Measurements from ENCODE around the gene BRME1. TPM values are rescaled to one million over a fixed set of nuclear protein-coding genes. Genes with fewer than 3 reads are reported as not detected.

BRME1 gene
- total RNA-seq, 1 experiment from 2014 or later: 17.4 TPM

- no peaks in the 10 kb centered on the region for H3K4me1 Mint-ChIP-seq (ENCODE audit: low read depth, unreplicated experiment)
- no peaks in the 10 kb centered on the region for H3K27me3 Mint-ChIP-seq (ENCODE audit: insufficient read depth, unreplicated experiment)
- DNase-seq: peak; percentile 55 to 71
- Histone ChIP-seq H3K9me3 (peaks cover 4% of the 10 kb centered on the region; the same call in 1 of the 2 replicates), H3K4me1 (no peaks in the 10 kb centered on the region), H3K36me3 (ENCODE audit: control insufficient read depth, insufficient read depth, low read length) (peaks cover 6% of the 10 kb centered on the region), H3K27me3 (replicated peaks; ENCODE audit: control insufficient read depth, insufficient read depth, low read length) (no peaks in the 10 kb centered on the region), H3K4me3 (ENCODE audit: low read depth, low read length) (no peak overlapping the region)
- H3K4me3 Mint-ChIP-seq (ENCODE audit: unreplicated experiment): no peak overlapping the region
- H3K9me3 Mint-ChIP-seq (ENCODE audit: unreplicated experiment): no peaks in the 10 kb centered on the region
- no TSS peak for BruUV-seq (replicated peaks)
- ChIA-PET CTCF (interaction anchor here (0.7 kb wide), 2 partner anchors 10 to 215 kb away, joined by 3 read pairs; partner anchors contain the start of gene ASF1B), POLR2A (interaction anchor here (0.6 to 1.0 kb wide), 2 partner anchors 10 to 216 kb away, joined by 3 read pairs; no protein-coding TSS in a partner anchor)
- H3K27ac Mint-ChIP-seq (ENCODE audit: unreplicated experiment): peak overlapping the region; percentile 42
- H3K36me3 Mint-ChIP-seq (ENCODE audit: insufficient read depth, unreplicated experiment): peaks cover 73% of the 10 kb centered on the region
- TF ChIP-seq, protein P1, sequence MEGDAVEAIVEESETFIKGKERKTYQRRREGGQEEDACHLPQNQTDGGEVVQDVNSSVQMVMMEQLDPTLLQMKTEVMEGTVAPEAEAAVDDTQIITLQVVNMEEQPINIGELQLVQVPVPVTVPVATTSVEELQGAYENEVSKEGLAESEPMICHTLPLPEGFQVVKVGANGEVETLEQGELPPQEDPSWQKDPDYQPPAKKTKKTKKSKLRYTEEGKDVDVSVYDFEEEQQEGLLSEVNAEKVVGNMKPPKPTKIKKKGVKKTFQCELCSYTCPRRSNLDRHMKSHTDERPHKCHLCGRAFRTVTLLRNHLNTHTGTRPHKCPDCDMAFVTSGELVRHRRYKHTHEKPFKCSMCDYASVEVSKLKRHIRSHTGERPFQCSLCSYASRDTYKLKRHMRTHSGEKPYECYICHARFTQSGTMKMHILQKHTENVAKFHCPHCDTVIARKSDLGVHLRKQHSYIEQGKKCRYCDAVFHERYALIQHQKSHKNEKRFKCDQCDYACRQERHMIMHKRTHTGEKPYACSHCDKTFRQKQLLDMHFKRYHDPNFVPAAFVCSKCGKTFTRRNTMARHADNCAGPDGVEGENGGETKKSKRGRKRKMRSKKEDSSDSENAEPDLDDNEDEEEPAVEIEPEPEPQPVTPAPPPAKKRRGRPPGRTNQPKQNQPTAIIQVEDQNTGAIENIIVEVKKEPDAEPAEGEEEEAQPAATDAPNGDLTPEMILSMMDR (IDR thresholded peaks at IDR 0.05; ENCODE audit: insufficient read depth in 1 of 2, low read depth in 1 of 2, low read length in 1 of 2, severe bottlenecking in 1 of 2, unreplicated experiment in 1 of 2): no peak
- intact Hi-C loops (cut with micrococcal nuclease; ENCODE audit: unreplicated experiment): loop anchor here (1.0 kb wide), 1 partner anchor 31 kb away; the partner anchor contains the start of gene DCAF15
Measured at GRCh38 chr19:13920940-13921747, 15.2 kb upstream of the BRME1 start.

DNA sequence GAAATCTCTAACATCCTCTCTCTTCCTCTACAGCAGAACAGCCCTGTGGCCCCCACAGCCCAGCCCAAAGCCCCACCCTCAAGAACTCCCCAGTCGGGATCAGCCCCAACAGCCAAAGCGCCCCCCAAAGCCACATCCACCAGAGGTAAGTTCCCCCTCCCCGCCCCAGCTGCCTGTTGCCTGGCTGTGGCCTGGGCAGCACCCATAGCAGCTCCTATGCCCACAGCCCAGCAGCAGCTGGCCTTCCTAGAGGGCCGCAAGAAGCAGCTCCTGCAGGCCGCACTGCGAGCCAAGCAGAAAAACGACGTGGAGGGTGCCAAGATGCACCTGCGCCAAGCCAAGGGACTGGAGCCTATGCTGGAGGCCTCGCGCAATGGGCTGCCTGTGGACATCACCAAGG, 14.6 kb upstream of the BRME1 start:
- H3K4me3 Mint-ChIP-seq (ENCODE audit: unreplicated experiment): no peak overlapping the region
- Histone ChIP-seq H3K36me3 (ENCODE audit: control insufficient read depth, insufficient read depth, low read length) (peaks cover 6% of the 10 kb centered on the region), H3K4me1 (no peaks in the 10 kb centered on the region), H3K9me3 (peaks cover 4% of the 10 kb centered on the region; the same call in 1 of the 2 replicates), H3K4me3 (ENCODE audit: low read depth, low read length) (no peak overlapping the region), H3K27me3 (replicated peaks; ENCODE audit: control insufficient read depth, insufficient read depth, low read length) (no peaks in the 10 kb centered on the region)
- H3K27me3 Mint-ChIP-seq (ENCODE audit: insufficient read depth, unreplicated experiment): no peaks in the 10 kb centered on the region
- ChIA-PET CTCF (no interaction called here), POLR2A (interaction anchor here (0.6 to 1.0 kb wide), 2 partner anchors 9 to 216 kb away, joined by 3 read pairs; no protein-coding TSS in a partner anchor)
- no peaks in the 10 kb centered on the region for H3K9me3 Mint-ChIP-seq (ENCODE audit: unreplicated experiment)
- TF ChIP-seq, protein P1 (IDR thresholded peaks at IDR 0.05; ENCODE audit: insufficient read depth in 1 of 2, low read depth in 1 of 2, low read length in 1 of 2, severe bottlenecking in 1 of 2, unreplicated experiment in 1 of 2): no peak
- no peak for DNase-seq
- no peaks in the 10 kb centered on the region for H3K4me1 Mint-ChIP-seq (ENCODE audit: low read depth, unreplicated experiment)
- intact Hi-C loops (cut with micrococcal nuclease; ENCODE audit: unreplicated experiment): no loop called here
- no TSS peak for BruUV-seq (replicated peaks)
- peaks cover 74% of the 10 kb centered on the region for H3K36me3 Mint-ChIP-seq (ENCODE audit: insufficient read depth, unreplicated experiment)
- H3K27ac Mint-ChIP-seq (ENCODE audit: unreplicated experiment): no peak overlapping the region

DNA sequence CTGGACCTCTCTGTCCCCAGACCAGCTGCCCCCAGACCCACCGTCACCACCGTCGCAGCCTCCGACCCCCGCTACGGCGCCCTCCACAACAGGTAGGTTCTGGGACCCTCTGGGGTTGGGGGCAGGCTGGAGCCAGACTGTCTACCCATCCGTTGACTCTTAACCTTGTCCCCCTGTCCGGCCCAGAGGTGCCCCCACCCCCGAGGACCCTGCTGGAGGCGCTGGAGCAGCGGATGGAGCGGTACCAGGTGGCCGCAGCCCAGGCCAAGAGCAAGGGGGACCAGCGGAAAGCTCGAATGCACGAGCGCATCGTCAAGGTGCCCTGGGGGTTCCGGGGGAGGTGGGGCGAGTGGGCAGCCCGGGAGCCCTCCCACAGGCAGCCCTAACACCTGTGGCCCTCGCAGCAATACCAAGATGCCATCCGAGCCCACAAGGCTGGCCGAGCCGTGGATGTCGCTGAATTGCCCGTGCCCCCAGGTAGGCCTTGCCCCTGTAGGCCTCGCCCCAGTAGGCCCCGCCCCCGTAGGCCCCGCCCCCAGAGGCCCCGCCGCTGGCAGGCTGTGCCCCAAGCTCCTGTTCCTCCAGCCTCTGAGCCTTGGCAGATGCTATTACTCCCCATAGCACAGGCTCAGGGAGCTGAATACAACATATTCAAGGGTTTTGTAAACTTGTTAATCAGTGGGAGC, 13.0 kb upstream of the BRME1 start:
- Mint-ChIP-seq H3K9me3 (ENCODE audit: unreplicated experiment) (no peaks in the 10 kb centered on the region), H3K27me3 (ENCODE audit: insufficient read depth, unreplicated experiment) (no peaks in the 10 kb centered on the region), H3K36me3 (ENCODE audit: insufficient read depth, unreplicated experiment) (peaks cover 67% of the 10 kb centered on the region), H3K4me3 (ENCODE audit: unreplicated experiment) (no peak overlapping the region), H3K4me1 (ENCODE audit: low read depth, unreplicated experiment) (no peaks in the 10 kb centered on the region), H3K27ac (ENCODE audit: unreplicated experiment) (no peak overlapping the region)
- CTCF ChIA-PET: no interaction called here
- intact Hi-C loops (cut with micrococcal nuclease; ENCODE audit: unreplicated experiment): no loop called here
- DNase-seq: no peak
- POLR2A ChIA-PET: no interaction called here
- TF ChIP-seq, protein P1 (IDR thresholded peaks at IDR 0.05; ENCODE audit: insufficient read depth in 1 of 2, low read depth in 1 of 2, low read length in 1 of 2, severe bottlenecking in 1 of 2, unreplicated experiment in 1 of 2): no peak
- peaks cover 6% of the 10 kb centered on the region for H3K36me3 ChIP-seq (ENCODE audit: control insufficient read depth, insufficient read depth, low read length)
- H3K9me3 ChIP-seq: peaks cover 4% of the 10 kb centered on the region; the same call in 1 of the 2 replicates
- no peak overlapping the region for H3K4me3 ChIP-seq (ENCODE audit: low read depth, low read length)
- no peaks in the 10 kb centered on the region for H3K27me3 ChIP-seq (replicated peaks; ENCODE audit: control insufficient read depth, insufficient read depth, low read length)
- BruUV-seq (replicated peaks): no TSS peak
- no peaks in the 10 kb centered on the region for H3K4me1 ChIP-seq
